Nephron progenitor cell (in vitro differentiated cells): ENCODE data around the gene BTBD16.

Experiments
- DNase-seq: peaks from one replicate; pipeline ENCODE4 v3.0.0; 2021
- H3K27ac Mint-ChIP-seq: 2 replicates; pipeline ENCODE4 v1.8.0; 2021; ENCODE audit warnings: mild to moderate bottlenecking, moderate library complexity, mixed read lengths
- H3K27me3 Mint-ChIP-seq: 2 replicates; pipeline ENCODE4 v1.8.0; 2021; ENCODE audit warnings: mild to moderate bottlenecking, low read depth, mixed read lengths; ENCODE audit not compliant: poor library complexity
- H3K36me3 Mint-ChIP-seq: 2 replicates; pipeline ENCODE4 v1.8.0; 2021; ENCODE audit warnings: low read depth, mixed read lengths
- H3K4me1 Mint-ChIP-seq: 2 replicates; pipeline ENCODE4 v1.8.0; 2021; ENCODE audit warnings: mixed read lengths
- H3K4me3 Mint-ChIP-seq: 2 replicates; pipeline ENCODE4 v1.8.0; 2021; ENCODE audit warnings: mild to moderate bottlenecking, moderate library complexity, mixed read lengths
- H3K9me3 Mint-ChIP-seq: 2 replicates; pipeline ENCODE4 v1.8.0; 2021; ENCODE audit warnings: mild to moderate bottlenecking, moderate library complexity, mixed read lengths
- TF ChIP-seq, protein P1 (sequence below): fragments of 200-600 bp; sonication (generic); IDR thresholded peaks from 2 replicates; pipeline ENCODE4 v1.5.0; 2021; ENCODE audit warnings: antibody characterized with exemption

BTBD16 gene

DNA sequence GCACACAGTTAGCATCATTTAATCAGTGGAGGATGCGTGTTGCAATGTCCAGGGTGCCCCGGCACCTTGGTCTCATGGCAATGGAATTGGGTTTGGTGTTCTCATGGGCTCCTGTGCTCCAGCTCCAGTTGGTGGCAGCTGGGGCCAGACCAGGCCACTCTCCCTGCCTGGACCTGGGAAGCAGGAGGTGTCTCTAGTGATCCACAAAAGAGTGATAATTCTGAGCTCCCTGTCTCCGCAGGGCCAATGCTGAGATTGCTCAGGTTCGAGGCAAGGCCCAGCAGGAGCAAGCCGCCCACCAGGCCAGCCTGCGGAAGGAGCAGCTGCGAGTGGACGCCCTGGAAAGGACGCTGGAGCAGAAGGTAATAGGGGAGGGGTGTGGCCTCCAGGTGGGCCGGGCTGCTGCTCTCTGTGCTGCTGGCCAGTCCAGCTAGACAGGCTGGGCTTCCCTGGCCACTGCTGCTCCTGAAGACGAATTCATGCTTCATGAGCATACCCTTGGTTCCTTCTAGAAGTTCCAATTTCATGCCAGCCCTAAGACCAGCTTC is 21.7 kb upstream of the BTBD16 start:
- H3K9me3 Mint-ChIP-seq = no peaks in the 10 kb centered on the region
- no peak overlapping the region for H3K4me3 Mint-ChIP-seq

DNA sequence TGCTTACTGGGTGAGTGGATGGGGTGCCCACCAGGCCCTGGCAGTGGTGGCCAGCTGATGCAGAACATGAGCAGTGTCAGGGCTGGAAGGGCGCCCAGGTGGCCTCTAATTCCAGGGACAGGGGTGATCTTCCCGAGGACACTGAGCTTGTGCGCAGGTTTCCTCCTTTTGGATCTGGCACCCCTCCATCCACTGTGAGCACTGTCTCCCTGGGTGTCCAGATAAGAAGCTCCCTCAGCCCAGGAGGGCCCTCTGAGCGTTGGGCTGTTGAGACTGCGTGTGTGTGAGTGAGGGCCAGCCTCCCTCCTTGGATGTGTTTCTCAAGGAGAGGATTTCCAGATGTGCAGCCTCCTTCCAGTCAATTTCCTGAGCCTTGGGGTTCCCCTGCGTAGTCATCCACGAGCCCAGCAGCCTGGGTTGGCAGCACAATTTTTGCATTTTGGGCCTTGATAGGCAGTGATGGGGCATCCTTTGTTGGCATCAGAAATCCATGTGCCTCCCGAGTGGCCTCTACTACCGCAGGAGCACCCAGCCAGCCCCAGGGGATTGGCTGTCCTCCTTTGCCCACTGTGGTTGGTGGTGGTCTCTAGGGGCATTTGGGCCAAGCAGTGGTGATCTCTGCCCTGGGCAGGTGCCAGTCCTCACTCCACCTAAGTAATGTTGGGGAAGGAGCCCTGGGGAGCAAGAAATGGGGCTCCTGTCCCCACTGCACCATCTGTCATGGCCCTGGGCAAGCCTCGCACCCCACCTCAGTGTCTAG is 20.9 kb upstream of the BTBD16 start:
- peaks cover 31% of the 10 kb centered on the region for H3K36me3 Mint-ChIP-seq
- H3K27ac Mint-ChIP-seq = no peak overlapping the region
- TF ChIP-seq, protein P1, sequence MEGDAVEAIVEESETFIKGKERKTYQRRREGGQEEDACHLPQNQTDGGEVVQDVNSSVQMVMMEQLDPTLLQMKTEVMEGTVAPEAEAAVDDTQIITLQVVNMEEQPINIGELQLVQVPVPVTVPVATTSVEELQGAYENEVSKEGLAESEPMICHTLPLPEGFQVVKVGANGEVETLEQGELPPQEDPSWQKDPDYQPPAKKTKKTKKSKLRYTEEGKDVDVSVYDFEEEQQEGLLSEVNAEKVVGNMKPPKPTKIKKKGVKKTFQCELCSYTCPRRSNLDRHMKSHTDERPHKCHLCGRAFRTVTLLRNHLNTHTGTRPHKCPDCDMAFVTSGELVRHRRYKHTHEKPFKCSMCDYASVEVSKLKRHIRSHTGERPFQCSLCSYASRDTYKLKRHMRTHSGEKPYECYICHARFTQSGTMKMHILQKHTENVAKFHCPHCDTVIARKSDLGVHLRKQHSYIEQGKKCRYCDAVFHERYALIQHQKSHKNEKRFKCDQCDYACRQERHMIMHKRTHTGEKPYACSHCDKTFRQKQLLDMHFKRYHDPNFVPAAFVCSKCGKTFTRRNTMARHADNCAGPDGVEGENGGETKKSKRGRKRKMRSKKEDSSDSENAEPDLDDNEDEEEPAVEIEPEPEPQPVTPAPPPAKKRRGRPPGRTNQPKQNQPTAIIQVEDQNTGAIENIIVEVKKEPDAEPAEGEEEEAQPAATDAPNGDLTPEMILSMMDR = no peak
- H3K4me1 Mint-ChIP-seq = peaks cover 23% of the 10 kb centered on the region
- H3K9me3 Mint-ChIP-seq = no peaks in the 10 kb centered on the region
- no peak for DNase-seq
- peaks cover 3% of the 10 kb centered on the region for H3K27me3 Mint-ChIP-seq
- H3K4me3 Mint-ChIP-seq = no peak overlapping the region

More for the DNA sequence above, 21.7 kb upstream of the BTBD16 start:
- peaks cover 31% of the 10 kb centered on the region for H3K36me3 Mint-ChIP-seq
- H3K27me3 Mint-ChIP-seq = peaks cover 3% of the 10 kb centered on the region
- H3K27ac Mint-ChIP-seq = peak overlapping the region; percentile 84
- TF ChIP-seq, protein P1 = no peak
- peaks cover 29% of the 10 kb centered on the region for H3K4me1 Mint-ChIP-seq
- DNase-seq = no peak

DNA sequence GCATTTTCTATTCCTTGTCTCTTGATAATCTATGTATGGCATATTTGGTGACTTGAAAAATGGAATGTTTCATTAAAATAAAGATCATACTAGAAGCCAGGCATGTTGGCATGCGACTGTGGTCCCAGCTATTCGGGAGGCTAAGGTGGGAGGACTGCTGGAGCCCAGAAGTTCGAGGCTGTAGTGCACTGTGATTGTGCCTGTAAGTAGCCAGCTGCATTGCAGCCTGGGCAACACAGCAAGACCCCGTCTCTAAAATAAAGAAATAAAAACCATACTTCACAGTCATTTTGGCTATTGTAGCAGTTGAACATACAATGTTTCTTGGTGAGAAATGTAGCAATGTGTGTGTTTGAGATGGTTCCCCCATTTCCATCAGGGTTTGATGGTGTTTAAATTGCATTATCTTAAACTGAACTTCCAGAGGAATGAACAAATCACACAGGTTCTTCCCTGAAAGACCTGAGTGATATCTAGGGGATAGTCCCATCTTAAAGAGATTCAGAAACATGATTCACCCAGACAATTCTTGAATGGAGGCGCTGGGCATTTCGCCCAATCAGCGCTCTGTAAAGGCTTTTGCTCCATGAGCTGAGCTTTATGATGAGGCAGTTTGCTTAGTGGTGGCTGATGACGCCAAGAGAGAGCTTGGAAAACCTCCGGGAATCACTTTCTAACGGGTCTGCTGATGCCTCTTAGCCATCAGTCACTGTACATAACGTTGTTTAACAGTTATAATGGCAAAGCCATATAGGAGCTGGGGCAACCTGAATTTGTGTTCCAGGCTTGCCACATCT is 19.4 kb upstream of the BTBD16 start:
- no peak overlapping the region for H3K4me3 Mint-ChIP-seq
- peak overlapping the region; percentile 25 for H3K27ac Mint-ChIP-seq
- peaks cover 28% of the 10 kb centered on the region for H3K36me3 Mint-ChIP-seq
- peaks cover 3% of the 10 kb centered on the region for H3K27me3 Mint-ChIP-seq
- TF ChIP-seq, protein P1 = no peak
- H3K4me1 Mint-ChIP-seq = peaks cover 18% of the 10 kb centered on the region
- no peaks in the 10 kb centered on the region for H3K9me3 Mint-ChIP-seq
- no peak for DNase-seq

GRCh38 chr10:122252805-122253204 is 18.3 kb upstream of the BTBD16 start:
- TF ChIP-seq, protein P1 = no peak
- H3K9me3 Mint-ChIP-seq = no peaks in the 10 kb centered on the region
- H3K36me3 Mint-ChIP-seq = peaks cover 21% of the 10 kb centered on the region
- peak; percentile 22 for DNase-seq
- H3K27ac Mint-ChIP-seq = no peak overlapping the region
- H3K27me3 Mint-ChIP-seq = peaks cover 3% of the 10 kb centered on the region
- peaks cover 18% of the 10 kb centered on the region for H3K4me1 Mint-ChIP-seq
- H3K4me3 Mint-ChIP-seq = no peak overlapping the region

DNA sequence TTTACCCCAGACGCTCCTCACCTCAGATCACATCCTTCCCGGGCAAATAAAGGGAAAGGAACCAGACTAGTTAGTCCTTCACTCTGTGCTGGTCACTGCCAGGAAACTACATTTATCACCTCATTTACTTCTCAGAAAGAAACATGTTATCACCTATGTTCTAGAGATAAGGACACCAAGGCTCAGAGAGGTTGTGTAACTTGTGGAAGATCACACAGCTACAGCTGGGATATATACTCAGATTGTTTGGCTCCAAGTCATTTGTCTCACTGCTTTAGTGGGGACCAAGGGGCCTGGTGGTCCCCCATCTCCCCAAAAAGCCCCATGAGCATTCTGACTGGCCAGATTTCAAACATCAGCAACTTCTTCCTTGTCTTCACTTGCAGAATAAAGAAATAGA is 17.5 kb upstream of the BTBD16 start:
- H3K36me3 Mint-ChIP-seq = peaks cover 13% of the 10 kb centered on the region
- H3K27me3 Mint-ChIP-seq = peaks cover 3% of the 10 kb centered on the region
- DNase-seq = no peak

More for the DNA sequence above, 17.5 kb upstream of the BTBD16 start:
- H3K9me3 Mint-ChIP-seq = no peaks in the 10 kb centered on the region
- peaks cover 22% of the 10 kb centered on the region for H3K4me1 Mint-ChIP-seq
- no peak overlapping the region for H3K4me3 Mint-ChIP-seq
- no peak overlapping the region for H3K27ac Mint-ChIP-seq
- TF ChIP-seq, protein P1 = no peak
